Endothelial cell of umbilical vein (primary cell): ENCODE results near the gene ANKAR. TPM values are rescaled to one million over a fixed set of nuclear protein-coding genes. Genes with fewer than 3 reads are reported as not detected.

Experiments used
- BruUV-seq: library from RNA; stranded (reverse); fragments of 400-500 nt; replicated peaks from 2 replicates; lab custom pipeline; 2021; lab: Mats Ljungman, UMichigan
- CTCF ChIA-PET: fragments of 300-600, 350-600 bp; sonication (Branson Sonifier 250); formaldehyde crosslinking; loops from one replicate; lab custom pipeline; 2021; ENCODE audit warnings: antibody characterized with exemption, inconsistent platforms; lab: Charles Lee
- POLR2A ChIA-PET: fragments of 300-600, 350-600 bp; sonication (Branson Sonifier 250); formaldehyde crosslinking; loops from one replicate; lab custom pipeline; 2021; ENCODE audit warnings: antibody characterized with exemption, inconsistent platforms; lab: Charles Lee
- DNase-seq: peaks from one replicate; pipeline ENCODE4 v3.0.0-alpha.2; 2011; ENCODE audit warnings: low read depth, low spot score
- FAIRE-seq: peaks from 2 replicates; lab custom pipeline; 2011; peaks lifted over from hg19 to GRCh38; lab: Jason Lieb, UNC
- H2AFZ ChIP-seq: 2 replicates; pipeline ENCODE4 v1.6.0; 2012; ENCODE audit warnings: low read depth, low read length, control low read depth, inconsistent platforms
- H3K27ac ChIP-seq: 2 replicates; pipeline ENCODE4 v1.5.1; 2011; ENCODE audit warnings: low read depth, mild to moderate bottlenecking, control low read depth, low read length, moderate library complexity; ENCODE audit not compliant: insufficient read depth
- H3K27me3 ChIP-seq, 2 experiments: 2 replicates each; pipeline versions ENCODE4 v1.6.0 to v1.6.1; 2011; ENCODE audit warnings: low read length in 2 of 2, mixed read lengths in 1 of 2; ENCODE audit not compliant: control insufficient read depth in 2 of 2, insufficient read depth in 2 of 2
- H3K36me3 ChIP-seq, 2 experiments: 2 replicates in 1 of 2; 3 replicates in 1 of 2; pipeline ENCODE4 v1.5.1; 2011; ENCODE audit warnings: low read length in 2 of 2, mild to moderate bottlenecking in 1 of 2, moderate library complexity in 1 of 2; ENCODE audit not compliant: control insufficient read depth in 2 of 2, insufficient read depth in 2 of 2; ENCODE audit errors: extremely low read depth in 1 of 2
- H3K4me1 ChIP-seq: 3 replicates; pipeline ENCODE4 v1.5.1; 2011; ENCODE audit warnings: mild to moderate bottlenecking, low read length; ENCODE audit not compliant: control insufficient read depth, insufficient read depth; ENCODE audit errors: extremely low read depth
- H3K4me2 ChIP-seq: 2 replicates; pipeline ENCODE4 v1.6.1; 2011; ENCODE audit warnings: low read length, control low read depth, mixed read lengths; ENCODE audit not compliant: insufficient read depth
- H3K4me3 ChIP-seq, 3 experiments: fragments of 200-600 bp in 1 of 3; sonication (generic), shearing (Covaris generic) in 1 of 3; replicated peaks in 1 of 3; 2 replicates each; pipeline ENCODE4 v1.5.1; 2011 to 2016; ENCODE audit warnings: control low read depth in 3 of 3, low read length in 3 of 3, mild to moderate bottlenecking in 2 of 3, inconsistent platforms in 1 of 3, low read depth in 1 of 3, moderate library complexity in 1 of 3; ENCODE audit not compliant: insufficient read depth in 1 of 3
- H3K79me2 ChIP-seq: 2 replicates; pipeline ENCODE4 v1.6.0; 2012; ENCODE audit warnings: low read length, inconsistent platforms; ENCODE audit not compliant: control insufficient read depth, insufficient read depth
- H3K9ac ChIP-seq: replicated peaks from 2 replicates; pipeline ENCODE3; 2011; ENCODE audit warnings: low read length, control low read depth; ENCODE audit not compliant: insufficient read depth; ENCODE audit errors: extremely low read depth
- H3K9me1 ChIP-seq: replicated peaks from 3 replicates; pipeline ENCODE4 v1.6.0; 2011; ENCODE audit warnings: mild to moderate bottlenecking, low read length; ENCODE audit not compliant: control insufficient read depth, insufficient read depth; ENCODE audit errors: extremely low read depth
- H3K9me3 ChIP-seq: replicated peaks from 2 replicates; pipeline ENCODE4 v1.5.1; 2012; ENCODE audit warnings: low read length, inconsistent platforms; ENCODE audit not compliant: control insufficient read depth, insufficient read depth
- H4K20me1 ChIP-seq: replicated peaks from 2 replicates; pipeline ENCODE3; 2011; ENCODE audit warnings: mild to moderate bottlenecking, low read length; ENCODE audit not compliant: control insufficient read depth, insufficient read depth; ENCODE audit errors: extremely low read depth
- CTCF ChIP-seq, 2 donors: IDR thresholded peaks; 1 replicate in 1 of 2; 2 replicates in 1 of 2; pipeline ENCODE4 v1.5.1; 2011; ENCODE audit warnings: low read length in 2 of 2, mild to moderate bottlenecking in 2 of 2, moderate library complexity in 2 of 2, control low read depth in 1 of 2, inconsistent platforms in 1 of 2, low read depth in 1 of 2; ENCODE audit not compliant: insufficient read depth in 1 of 2; ENCODE audit errors: extremely low read depth in 1 of 2
- EZH2 ChIP-seq: IDR thresholded peaks from 2 replicates; pipeline ENCODE4 v1.6.1; 2012; ENCODE audit warnings: borderline replicate concordance, low read depth, mild to moderate bottlenecking, moderate library complexity, low read length, inconsistent platforms; ENCODE audit not compliant: severe bottlenecking
- FOS ChIP-seq: IDR thresholded peaks from 2 replicates; pipeline ENCODE4 v1.6.1; 2011; ENCODE audit warnings: mild to moderate bottlenecking, low read length, moderate library complexity, borderline replicate concordance; ENCODE audit not compliant: insufficient read depth
- GATA2 ChIP-seq: IDR thresholded peaks from 2 replicates; pipeline ENCODE4 v1.7.0; 2011; ENCODE audit warnings: low read depth, mild to moderate bottlenecking, moderate library complexity, mixed read lengths, low read length; ENCODE audit not compliant: insufficient read length, insufficient read depth
- JUN ChIP-seq: IDR thresholded peaks from 2 replicates; pipeline ENCODE4 v1.6.1; 2011; ENCODE audit warnings: borderline replicate concordance, low read depth; ENCODE audit not compliant: insufficient read length, insufficient read depth
- MAX ChIP-seq: IDR thresholded peaks from 2 replicates; pipeline ENCODE4 v1.6.1; 2011; ENCODE audit not compliant: insufficient read depth, insufficient read length
- MYC ChIP-seq: IDR thresholded peaks from one replicate; pipeline ENCODE4 v1.6.1; 2011; ENCODE audit warnings: mild to moderate bottlenecking, low read depth, low read length
- POLR2A ChIP-seq: IDR thresholded peaks from 2 replicates; pipeline ENCODE4 v1.6.1; 2012; ENCODE audit warnings: low read depth, mild to moderate bottlenecking, control low read depth, low read length
- POLR2AphosphoS5 ChIP-seq: IDR thresholded peaks from 2 replicates; pipeline ENCODE4 v1.6.1; 2012; ENCODE audit warnings: low read depth, mild to moderate bottlenecking, control low read depth, low read length, moderate library complexity; ENCODE audit not compliant: insufficient read depth
- dilution Hi-C: fragments of 300-500 bp; cut with MboI; formaldehyde crosslinking; loops from one replicate; pipeline ENCODE4 v1.15.0; 2019; ENCODE audit warnings: low sequenced_read_pairs; ENCODE audit not compliant: extremely low pct_ligation_motif_present
- intact Hi-C: fragments of 100-400 bp; cut with micrococcal nuclease; formaldehyde crosslinking; loops from one replicate; pipeline ENCODE4 v1.10.0; 2022
- polyA plus RNA-seq, 4 experiments: library from polyadenylated mRNA; depleted of rRNA in 3 of 4; stranded (reverse) in 3 of 4; unstranded in 1 of 4; fragments of >200 nt; gene quantifications; 2 replicates each; pipeline versions ENCODE4 v1.2.1 to v1.2.3, GENCODE V29; 2011 to 2012; ENCODE audit warnings: missing spikeins in 1 of 4
- total RNA-seq: library from RNA; stranded (reverse); gene quantifications from 2 replicates; pipeline ENCODE4 v1.2.3, GENCODE V29; 2021

ANKAR gene
- total and polyA plus RNA-seq, 2 donors (not counting 3 experiments of a cell fraction or from before 2014, with no cell fraction given) = 1.3 to 4.3 TPM

GRCh38 chr2:189696223-189696622 is 21.8 kb downstream of the ANKAR start:
- FAIRE-seq (no peak), DNase-seq (no peak)
- POLR2A ChIA-PET = no interaction called here
- Histone ChIP-seq H3K79me2 (no peaks in the 10 kb centered on the region), H3K9ac (no peak overlapping the region), H3K36me3 (no peaks in the 10 kb centered on the region), H3K9me3 (no peaks in the 10 kb centered on the region), H3K4me1 (no peaks in the 10 kb centered on the region), H3K27me3 (no peaks in the 10 kb centered on the region), H3K9me1 (no peaks in the 10 kb centered on the region), H4K20me1 (no peaks in the 10 kb centered on the region), H2AFZ (no peak overlapping the region), H3K4me2 (no peak overlapping the region), H3K27ac (no peak overlapping the region), H3K4me3 (no peak overlapping the region)
- intact Hi-C loops (no loop called here), dilution Hi-C loops (no loop called here)
- BruUV-seq = no TSS peak
- CTCF ChIA-PET = interaction anchor here (0.9 to 4.4 kb wide), 9 partner anchors 12 to 1124 kb away, joined by 3 to 66 read pairs (median 5); partner anchors contain the start of genes ANKAR and ASNSD1
- TF ChIP-seq MAX (no peak), CTCF (IDR thresholded peaks at IDR 0.05; ENCODE audit: extremely low read depth in 1 of 2, insufficient read depth in 1 of 2, low read depth in 1 of 2, low read length in 2 of 2) (no peak), MYC (no peak), GATA2 (no peak), POLR2A (no peak), FOS (no peak), POLR2AphosphoS5 (no peak), JUN (no peak), EZH2 (no peak)
